ENCODE data around the gene GLG1.
"Not testable (repeated sequence)": the region's sequence is repeated elsewhere in the genome, so short reads cannot be mapped to it uniquely, and the experiment has no call there.

Gene GLG1

GRCh38 chr16:74398212-74398895 lies 208.6 kb downstream of the GLG1 start:
- DNase-seq: not testable (repeated sequence)
